HG03378 (cell line): ENCODE measurements around the gene PIP5K1C.
"Not testable (repeated sequence)": the region's sequence is repeated elsewhere in the genome, so short reads cannot be mapped to it uniquely, and the experiment has no call there.

ENCODE experiments used
- ATAC-seq: cut with Tn5 transposase; IDR thresholded peaks from one replicate; pipeline ENCODE4 v1.9.1; 2021; ENCODE audit warnings: mild to moderate bottlenecking, moderate library complexity; ENCODE audit not compliant: unreplicated experiment

Gene PIP5K1C

GRCh38 chr19:3648037-3648905 is 52.0 kb downstream of the PIP5K1C start:
- no peak for ATAC-seq

- not testable (repeated sequence) for ATAC-seq
Measured at GRCh38 chr19:3647102-3647501, 53.2 kb downstream of the PIP5K1C start.

GRCh38 chr19:3646336-3647092 is 53.8 kb downstream of the PIP5K1C start:
- no peak for ATAC-seq

GRCh38 chr19:3645726-3646125 is 54.5 kb downstream of the PIP5K1C start:
- no peak for ATAC-seq

GRCh38 chr19:3645067-3645396 is 55.2 kb downstream of the PIP5K1C start:
- ATAC-seq = no peak

GRCh38 chr19:3644351-3645066 is 55.8 kb downstream of the PIP5K1C start:
- ATAC-seq = no peak

- ATAC-seq = no peak
Measured at GRCh38 chr19:3643674-3644313, 56.5 kb downstream of the PIP5K1C start.

GRCh38 chr19:3642987-3643673 is 57.1 kb downstream of the PIP5K1C start:
- ATAC-seq = no peak

- no peak for ATAC-seq
Measured at GRCh38 chr19:3642296-3642695, 58.0 kb downstream of the PIP5K1C start.

GRCh38 chr19:3641515-3642269 is 58.6 kb downstream of the PIP5K1C start:
- no peak for ATAC-seq

GRCh38 chr19:3639479-3639878 is 60.8 kb downstream of the PIP5K1C start:
- ATAC-seq = no peak

- ATAC-seq = no peak
Measured at GRCh38 chr19:3638208-3639193, 61.8 kb downstream of the PIP5K1C start.

GRCh38 chr19:3637621-3638020 is 62.6 kb downstream of the PIP5K1C start:
- ATAC-seq = no peak

GRCh38 chr19:3636962-3637361 is 63.3 kb downstream of the PIP5K1C start:
- ATAC-seq = no peak

- no peak for ATAC-seq
Measured at GRCh38 chr19:3636506-3636905, 63.8 kb downstream of the PIP5K1C start.

GRCh38 chr19:3634496-3635045 is 65.7 kb downstream of the PIP5K1C start:
- no peak for ATAC-seq

- ATAC-seq = no peak
Measured at GRCh38 chr19:3633559-3633988, 66.7 kb downstream of the PIP5K1C start.
